HG02759 (cell line): ENCODE data around the gene PARD3B.

Experiments
- ATAC-seq: cut with Tn5 transposase; IDR thresholded peaks from one replicate; pipeline ENCODE4 v1.9.1; 2021; ENCODE audit warnings: mild to moderate bottlenecking, moderate library complexity; ENCODE audit not compliant: unreplicated experiment

The PARD3B gene

GRCh38 chr2:204827701-204828590 is 282.7 kb downstream of the PARD3B start:
- ATAC-seq = no peak

DNA sequence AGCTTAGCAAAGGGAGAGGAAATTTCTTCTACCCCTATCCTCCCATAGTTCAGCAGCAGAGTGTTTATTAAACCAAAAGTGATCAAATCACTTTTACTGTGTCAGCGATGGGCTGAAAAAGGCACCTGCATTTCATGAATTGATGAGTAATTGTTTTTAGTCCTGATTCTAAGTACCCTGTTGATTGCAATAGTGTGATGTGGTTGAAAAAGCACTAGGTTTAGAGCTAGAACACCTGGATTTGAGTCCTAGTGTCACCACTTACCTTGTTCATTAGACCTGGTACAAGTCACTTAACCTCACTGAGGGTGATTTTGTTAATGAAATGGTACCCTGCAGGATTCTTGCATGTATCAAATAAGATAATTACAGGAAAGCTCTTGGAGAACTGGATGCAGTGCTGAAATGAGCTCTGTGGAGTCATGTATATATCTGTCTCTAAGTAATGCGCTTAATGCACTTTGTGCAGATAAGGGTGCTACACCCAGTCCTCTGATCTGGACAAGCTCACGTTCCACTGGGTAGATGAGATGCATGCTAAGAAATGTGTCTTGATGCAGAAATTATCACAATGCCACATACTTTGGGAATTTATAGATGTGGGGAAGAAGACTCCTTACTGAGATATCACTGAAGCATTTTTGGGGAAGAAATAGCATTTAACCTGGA is 289.6 kb downstream of the PARD3B start:
- ATAC-seq = no peak

DNA sequence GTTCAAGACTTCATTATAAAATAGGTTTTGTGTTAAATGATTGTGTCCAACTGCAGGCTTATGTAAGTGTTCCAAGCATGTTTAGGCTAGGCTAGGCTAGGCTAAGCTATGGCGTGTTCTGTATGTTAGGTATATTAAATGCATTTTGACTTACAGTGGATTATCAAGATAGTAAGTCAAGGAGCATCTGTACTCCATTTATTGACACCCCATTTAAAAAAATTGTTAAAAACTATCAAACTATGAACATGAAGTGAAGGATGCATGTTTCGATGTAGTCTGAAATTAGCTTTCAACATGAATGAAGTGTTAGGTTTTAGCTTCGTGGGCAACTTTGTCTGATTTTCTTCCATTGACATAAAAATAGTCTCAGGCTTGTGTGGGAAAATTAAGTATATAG is 290.5 kb downstream of the PARD3B start:
- no peak for ATAC-seq

GRCh38 chr2:204840504-204840903 is 295.2 kb downstream of the PARD3B start:
- ATAC-seq = no peak

- no peak for ATAC-seq
Measured at GRCh38 chr2:204842068-204842467, 296.8 kb downstream of the PARD3B start.

DNA sequence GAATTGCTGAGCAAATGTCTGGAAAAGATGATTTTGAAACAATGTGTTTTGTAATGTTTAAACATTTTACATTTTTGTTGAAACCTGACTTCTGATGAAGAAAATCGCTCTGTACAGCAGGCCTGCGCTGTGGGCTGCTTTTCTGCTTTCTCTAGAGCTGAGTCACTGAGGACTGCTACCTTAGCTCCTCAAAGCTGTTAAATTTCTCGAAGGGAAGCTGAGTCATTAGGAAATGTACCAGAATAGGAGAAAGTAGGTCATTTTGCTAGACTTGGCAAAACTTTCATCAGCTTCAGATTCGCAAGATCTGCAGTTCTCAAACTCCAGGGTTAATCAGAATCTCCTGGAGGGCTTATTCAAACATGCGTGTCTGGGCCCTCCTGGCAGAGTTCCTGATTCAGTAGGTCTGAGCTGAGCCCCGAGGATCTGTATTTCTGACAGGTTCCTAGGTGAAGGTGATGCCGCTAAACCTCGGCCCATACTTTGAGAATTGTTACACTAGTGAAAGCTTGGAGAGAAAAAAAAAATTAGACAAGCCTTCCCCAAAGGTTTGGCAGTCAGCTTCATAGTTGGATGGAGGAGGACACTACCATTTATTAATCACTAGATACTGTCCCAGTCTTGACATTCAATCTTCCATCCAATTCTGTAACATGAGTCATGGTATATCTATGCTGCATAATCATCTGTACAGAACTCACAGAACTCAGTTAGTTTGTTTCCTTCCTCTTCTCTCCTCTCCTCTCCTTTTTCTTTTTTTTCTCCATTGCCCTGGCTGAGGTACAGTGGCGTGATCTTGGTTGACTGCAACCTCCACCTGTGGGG is 297.6 kb downstream of the PARD3B start:
- no peak for ATAC-seq

- no peak for ATAC-seq
Measured at GRCh38 chr2:204846471-204846870, 301.2 kb downstream of the PARD3B start.

DNA sequence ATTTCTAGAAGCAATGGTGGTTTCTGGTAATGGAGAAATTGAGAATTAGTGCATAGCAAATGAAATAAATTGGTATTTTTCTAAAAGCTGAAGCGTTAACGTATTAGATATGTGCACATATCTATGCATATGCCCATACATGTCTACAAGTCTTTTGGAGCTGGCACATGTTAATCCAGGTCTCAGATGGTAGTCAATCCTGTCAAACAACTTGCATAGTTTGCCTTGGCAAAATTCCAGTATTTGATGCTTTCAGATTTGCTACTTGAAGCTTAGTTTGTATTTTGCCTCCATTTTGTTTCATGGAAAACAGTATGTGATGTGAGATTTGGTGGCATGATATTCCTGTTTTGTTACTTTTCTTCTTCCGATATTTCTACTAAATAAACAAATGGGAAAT is 304.6 kb downstream of the PARD3B start:
- ATAC-seq = no peak

DNA sequence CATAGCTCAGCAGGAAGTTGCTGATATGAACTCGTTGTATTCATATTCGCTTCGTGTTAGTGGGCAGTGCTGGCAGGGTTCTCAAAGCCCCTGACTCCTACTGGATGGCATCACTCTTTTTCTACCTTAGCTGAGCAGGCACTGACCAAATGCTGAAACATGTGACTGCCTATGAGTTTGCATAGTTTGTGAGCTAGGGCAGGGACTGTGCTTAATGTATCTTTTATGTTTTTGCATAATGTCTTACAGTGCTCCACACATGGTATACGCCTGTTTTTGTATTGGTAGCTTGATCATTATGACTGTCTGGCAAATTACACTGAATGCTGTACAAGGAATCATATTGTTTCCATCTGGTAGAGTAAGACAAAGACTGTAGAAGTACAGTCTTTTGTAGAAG is 305.3 kb downstream of the PARD3B start:
- ATAC-seq = no peak

- ATAC-seq = no peak
Measured at GRCh38 chr2:204853905-204854304, 308.6 kb downstream of the PARD3B start.

- ATAC-seq = no peak
Measured at GRCh38 chr2:204860274-204860673, 315.0 kb downstream of the PARD3B start.

DNA sequence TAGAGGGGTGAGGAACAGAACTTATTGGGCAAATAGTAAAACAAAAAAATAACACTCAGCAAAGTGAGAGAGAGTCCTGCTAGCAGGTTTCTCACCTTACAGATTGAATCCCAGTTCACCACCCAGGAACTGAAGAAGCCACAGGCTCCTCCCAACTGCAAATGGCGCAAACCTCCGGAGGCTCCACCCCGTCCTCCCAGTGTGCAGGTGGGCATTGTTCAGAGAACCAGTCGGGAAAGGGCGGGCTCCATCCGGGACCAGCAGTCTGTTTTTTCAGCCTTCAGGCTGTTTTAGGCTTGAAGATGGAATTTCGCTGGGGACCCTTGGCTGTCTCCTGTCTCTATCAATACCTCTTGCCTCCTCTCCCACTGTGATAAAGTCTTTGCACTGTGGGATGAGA is 317.5 kb downstream of the PARD3B start:
- no peak for ATAC-seq

GRCh38 chr2:204863336-204863735 is 318.1 kb downstream of the PARD3B start:
- no peak for ATAC-seq

- no peak for ATAC-seq
Measured at GRCh38 chr2:204869132-204869823, 324.0 kb downstream of the PARD3B start.

- ATAC-seq = no peak
Measured at GRCh38 chr2:204870053-204870452, 324.8 kb downstream of the PARD3B start.

GRCh38 chr2:204871231-204871953 is 326.1 kb downstream of the PARD3B start:
- no peak for ATAC-seq

GRCh38 chr2:204876311-204876710 is 331.0 kb downstream of the PARD3B start:
- no peak for ATAC-seq

DNA sequence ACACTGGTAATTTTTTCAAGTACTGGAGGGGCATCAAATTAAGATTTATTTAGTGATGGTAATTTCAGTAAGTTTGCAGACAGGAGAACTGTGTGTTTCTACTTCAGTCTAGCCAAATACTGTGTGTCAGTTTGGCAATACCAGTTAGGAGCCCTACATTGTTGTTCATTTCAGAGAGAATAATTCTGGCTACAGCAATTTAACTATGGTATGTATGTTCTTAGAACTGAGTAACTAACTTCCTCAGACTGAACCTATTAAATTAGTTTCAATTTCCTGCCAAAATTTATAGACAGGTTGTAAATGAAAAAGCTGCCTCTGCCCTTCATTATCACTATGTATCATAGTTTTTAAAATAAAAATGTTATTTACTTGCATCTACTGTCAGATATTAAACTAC is 332.4 kb downstream of the PARD3B start:
- ATAC-seq = no peak

- ATAC-seq = no peak
Measured at GRCh38 chr2:204880928-204881327, 335.7 kb downstream of the PARD3B start.

GRCh38 chr2:204881655-204882054 is 336.4 kb downstream of the PARD3B start:
- no peak for ATAC-seq
